Measurements from ENCODE around the gene TLCD3B.
"Not testable (repeated sequence)": the region's sequence is repeated elsewhere in the genome, so short reads cannot be mapped to it uniquely, and the experiment has no call there.

GRCh38 chr16:30015450-30015849 is 15.6 kb downstream of the TLCD3B start:
- TF ChIP-seq, protein P1, sequence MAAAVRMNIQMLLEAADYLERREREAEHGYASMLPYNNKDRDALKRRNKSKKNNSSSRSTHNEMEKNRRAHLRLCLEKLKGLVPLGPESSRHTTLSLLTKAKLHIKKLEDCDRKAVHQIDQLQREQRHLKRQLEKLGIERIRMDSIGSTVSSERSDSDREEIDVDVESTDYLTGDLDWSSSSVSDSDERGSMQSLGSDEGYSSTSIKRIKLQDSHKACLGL (CRISPR knock-in tag; IDR thresholded peaks at IDR 0.05; ENCODE audit: borderline replicate concordance, poor library complexity, severe bottlenecking) = not testable (repeated sequence)
- not testable (repeated sequence) for TF ChIP-seq EP300 (IDR thresholded peaks at IDR 0.05; ENCODE audit: low read length); ZKSCAN1 (IDR thresholded peaks at IDR 0.05; ENCODE audit: low read depth, low read length); POLR2AphosphoS5 (IDR thresholded peaks at IDR 0.05; ENCODE audit: control insufficient read depth, insufficient read depth, low read depth, low read length); EZH2 (IDR thresholded peaks at IDR 0.05; ENCODE audit: borderline replicate concordance, low read depth, low read length); ZNF785 (CRISPR knock-in tag; IDR thresholded peaks at IDR 0.05); HES1 (IDR thresholded peaks at IDR 0.05; ENCODE audit: low read depth)
- TF ChIP-seq, protein P2, sequence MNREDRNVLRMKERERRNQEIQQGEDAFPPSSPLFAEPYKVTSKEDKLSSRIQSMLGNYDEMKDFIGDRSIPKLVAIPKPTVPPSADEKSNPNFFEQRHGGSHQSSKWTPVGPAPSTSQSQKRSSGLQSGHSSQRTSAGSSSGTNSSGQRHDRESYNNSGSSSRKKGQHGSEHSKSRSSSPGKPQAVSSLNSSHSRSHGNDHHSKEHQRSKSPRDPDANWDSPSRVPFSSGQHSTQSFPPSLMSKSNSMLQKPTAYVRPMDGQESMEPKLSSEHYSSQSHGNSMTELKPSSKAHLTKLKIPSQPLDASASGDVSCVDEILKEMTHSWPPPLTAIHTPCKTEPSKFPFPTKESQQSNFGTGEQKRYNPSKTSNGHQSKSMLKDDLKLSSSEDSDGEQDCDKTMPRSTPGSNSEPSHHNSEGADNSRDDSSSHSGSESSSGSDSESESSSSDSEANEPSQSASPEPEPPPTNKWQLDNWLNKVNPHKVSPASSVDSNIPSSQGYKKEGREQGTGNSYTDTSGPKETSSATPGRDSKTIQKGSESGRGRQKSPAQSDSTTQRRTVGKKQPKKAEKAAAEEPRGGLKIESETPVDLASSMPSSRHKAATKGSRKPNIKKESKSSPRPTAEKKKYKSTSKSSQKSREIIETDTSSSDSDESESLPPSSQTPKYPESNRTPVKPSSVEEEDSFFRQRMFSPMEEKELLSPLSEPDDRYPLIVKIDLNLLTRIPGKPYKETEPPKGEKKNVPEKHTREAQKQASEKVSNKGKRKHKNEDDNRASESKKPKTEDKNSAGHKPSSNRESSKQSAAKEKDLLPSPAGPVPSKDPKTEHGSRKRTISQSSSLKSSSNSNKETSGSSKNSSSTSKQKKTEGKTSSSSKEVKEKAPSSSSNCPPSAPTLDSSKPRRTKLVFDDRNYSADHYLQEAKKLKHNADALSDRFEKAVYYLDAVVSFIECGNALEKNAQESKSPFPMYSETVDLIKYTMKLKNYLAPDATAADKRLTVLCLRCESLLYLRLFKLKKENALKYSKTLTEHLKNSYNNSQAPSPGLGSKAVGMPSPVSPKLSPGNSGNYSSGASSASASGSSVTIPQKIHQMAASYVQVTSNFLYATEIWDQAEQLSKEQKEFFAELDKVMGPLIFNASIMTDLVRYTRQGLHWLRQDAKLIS (CRISPR knock-in tag; IDR thresholded peaks at IDR 0.05) = not testable (repeated sequence)

All from K562 (cell line).